Measurements from ENCODE around the gene TSPAN11.
A peak's percentile ranks its signal among the peaks of the same experiment; 100 is the strongest.

Gene TSPAN11

GRCh38 chr12:30913323-30913722, 13.2 kb upstream of the TSPAN11 start:
- DNase-seq: no peak

DNA sequence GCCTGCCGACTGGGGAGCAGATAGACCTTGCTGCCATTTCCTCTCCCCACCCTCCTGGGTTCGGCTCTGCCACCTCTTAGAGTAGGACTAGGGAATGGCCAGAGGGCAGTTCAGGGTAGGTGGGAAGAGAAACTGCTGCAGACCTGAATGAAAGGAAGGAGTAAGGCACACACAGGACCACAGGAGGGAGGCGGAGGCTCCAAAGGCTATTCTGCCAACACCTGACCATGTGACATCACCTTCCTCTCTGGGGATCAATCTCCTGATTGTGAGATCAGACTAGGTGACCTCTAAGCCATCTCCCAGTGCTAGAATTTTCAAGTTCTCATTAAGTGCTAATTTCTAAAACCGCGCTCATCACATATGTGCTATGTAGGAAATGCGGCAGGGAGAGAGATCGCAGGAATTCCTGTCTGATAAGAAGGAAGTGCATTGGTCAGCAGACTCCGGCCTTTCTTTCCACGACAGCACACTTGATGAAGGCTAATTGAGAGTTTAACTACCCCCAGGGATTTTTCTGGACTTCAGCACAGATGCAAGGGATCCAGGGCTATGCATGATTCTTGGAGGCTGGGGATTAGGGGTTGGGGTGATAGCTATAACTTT, 11.5 kb upstream of the TSPAN11 start:
- DNase-seq: no peak

DNA sequence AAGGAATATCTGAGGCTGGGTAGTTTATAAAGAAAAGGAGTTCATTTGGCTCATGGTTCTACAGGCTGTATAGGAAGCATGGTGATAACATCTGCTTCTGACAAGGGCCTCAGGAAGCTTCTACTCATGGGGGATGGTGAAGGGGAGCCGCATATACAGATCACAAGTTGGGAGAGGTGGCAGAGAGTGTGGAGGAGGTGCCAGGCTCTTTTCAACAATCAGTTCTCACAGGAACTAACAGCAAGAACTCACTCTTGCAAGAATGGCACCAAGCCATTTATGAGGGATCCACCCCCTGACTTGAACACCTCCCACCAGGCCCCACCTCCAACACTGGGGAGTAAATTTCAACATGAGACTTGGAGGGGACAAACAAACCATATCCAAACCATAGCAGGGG, 3.5 kb upstream of the TSPAN11 start:
- no peak for DNase-seq

- peak; percentile 14 for DNase-seq
Observed at GRCh38 chr12:30925607-30926242, 823 bp upstream of the TSPAN11 start.

- DNase-seq: no peak
Observed at GRCh38 chr12:30927222-30927611, 669 bp downstream of the TSPAN11 start.

- no peak for DNase-seq
Observed at GRCh38 chr12:30928356-30929244, 2.1 kb downstream of the TSPAN11 start.

DNA sequence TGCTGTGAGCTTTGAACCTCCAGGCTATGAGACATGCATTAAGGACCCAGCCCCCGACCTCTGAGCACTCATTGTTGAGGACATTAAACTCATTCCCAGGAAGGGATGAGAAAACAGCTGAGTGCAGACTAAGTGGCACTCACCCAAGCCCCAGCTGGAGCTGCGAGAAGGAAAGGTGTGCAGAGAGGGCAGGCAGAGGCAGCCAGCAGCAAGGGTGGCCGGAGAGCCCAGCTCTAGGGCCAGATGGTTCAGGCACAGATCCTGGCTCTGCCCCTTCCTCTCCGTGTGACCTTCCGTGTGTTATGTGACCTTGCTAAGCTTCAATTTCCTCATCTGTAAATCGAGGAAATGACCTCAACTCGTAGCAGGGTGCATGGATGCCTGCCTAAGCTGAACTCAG, 3.7 kb downstream of the TSPAN11 start:
- DNase-seq: no peak

- DNase-seq: no peak
Observed at GRCh38 chr12:30930641-30931040, 4.1 kb downstream of the TSPAN11 start.

DNA sequence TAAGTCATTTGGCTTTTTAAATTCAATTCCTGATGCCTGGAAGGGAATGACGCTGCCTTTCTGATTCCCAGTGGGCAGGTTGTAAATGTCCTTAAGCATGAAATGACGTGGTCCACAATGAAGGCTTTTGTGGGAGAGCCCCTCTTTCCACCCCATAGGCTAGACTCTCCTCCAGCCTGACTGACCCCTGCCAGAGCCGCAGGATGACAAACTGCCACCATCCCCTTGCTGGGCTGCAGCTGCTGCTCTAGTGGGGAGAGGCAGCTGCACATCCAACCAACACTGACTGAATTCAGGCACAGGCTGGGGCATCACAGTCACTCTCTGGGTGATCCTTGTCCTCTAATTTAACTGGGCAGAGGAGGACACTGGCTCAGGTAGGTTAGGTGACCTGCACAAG, 6.3 kb downstream of the TSPAN11 start:
- no peak for DNase-seq

- no peak for DNase-seq
Observed at GRCh38 chr12:30934811-30935210, 8.3 kb downstream of the TSPAN11 start.

DNA sequence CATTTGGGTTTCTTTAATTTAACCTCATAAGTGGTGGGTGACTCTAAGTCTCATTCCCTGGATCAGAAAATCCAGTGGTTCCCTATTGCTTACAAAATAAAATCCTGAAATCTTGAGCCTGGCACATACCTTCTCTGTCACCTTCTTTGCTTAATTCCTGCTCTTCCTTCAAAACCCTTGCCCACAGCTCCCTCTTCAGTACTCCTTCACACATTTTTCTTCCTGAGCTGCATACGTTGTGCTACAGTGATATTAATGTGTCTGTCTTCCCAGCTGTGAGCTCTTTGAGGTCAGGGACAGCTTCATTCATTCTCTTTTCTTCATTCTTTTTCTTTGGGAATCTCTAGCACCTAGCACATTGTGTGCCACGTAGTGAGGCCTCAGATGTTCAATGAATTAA, 9.5 kb downstream of the TSPAN11 start:
- DNase-seq: no peak

GRCh38 chr12:30939234-30939633, 12.7 kb downstream of the TSPAN11 start:
- DNase-seq: no peak

DNA sequence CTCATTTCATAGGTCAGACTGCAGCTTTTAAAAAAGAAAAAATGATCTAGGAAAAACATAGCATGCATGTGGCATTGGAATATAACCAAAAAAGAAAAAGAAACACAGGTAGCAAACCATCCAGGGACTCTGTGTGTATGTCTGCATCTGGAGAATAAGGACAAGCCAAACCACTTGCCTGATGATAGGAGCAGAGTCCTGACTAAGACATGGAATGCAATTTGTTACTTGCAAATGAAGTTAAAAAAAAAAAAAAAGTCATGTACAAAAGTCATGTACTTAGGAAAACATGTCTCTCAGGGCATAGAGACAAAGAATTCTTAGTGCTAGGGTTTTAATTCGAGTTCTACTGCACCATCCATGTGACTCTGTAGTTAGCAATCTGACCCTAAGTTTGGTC, 15.9 kb downstream of the TSPAN11 start:
- no peak for DNase-seq

GRCh38 chr12:30942936-30943335, 16.4 kb downstream of the TSPAN11 start:
- no peak for DNase-seq

GRCh38 chr12:30945443-30946164, 19.1 kb downstream of the TSPAN11 start:
- no peak for DNase-seq

- no peak for DNase-seq
Observed at GRCh38 chr12:30952015-30952414, 25.5 kb downstream of the TSPAN11 start.

GRCh38 chr12:30953257-30953656, 26.7 kb downstream of the TSPAN11 start:
- DNase-seq: no peak

DNA sequence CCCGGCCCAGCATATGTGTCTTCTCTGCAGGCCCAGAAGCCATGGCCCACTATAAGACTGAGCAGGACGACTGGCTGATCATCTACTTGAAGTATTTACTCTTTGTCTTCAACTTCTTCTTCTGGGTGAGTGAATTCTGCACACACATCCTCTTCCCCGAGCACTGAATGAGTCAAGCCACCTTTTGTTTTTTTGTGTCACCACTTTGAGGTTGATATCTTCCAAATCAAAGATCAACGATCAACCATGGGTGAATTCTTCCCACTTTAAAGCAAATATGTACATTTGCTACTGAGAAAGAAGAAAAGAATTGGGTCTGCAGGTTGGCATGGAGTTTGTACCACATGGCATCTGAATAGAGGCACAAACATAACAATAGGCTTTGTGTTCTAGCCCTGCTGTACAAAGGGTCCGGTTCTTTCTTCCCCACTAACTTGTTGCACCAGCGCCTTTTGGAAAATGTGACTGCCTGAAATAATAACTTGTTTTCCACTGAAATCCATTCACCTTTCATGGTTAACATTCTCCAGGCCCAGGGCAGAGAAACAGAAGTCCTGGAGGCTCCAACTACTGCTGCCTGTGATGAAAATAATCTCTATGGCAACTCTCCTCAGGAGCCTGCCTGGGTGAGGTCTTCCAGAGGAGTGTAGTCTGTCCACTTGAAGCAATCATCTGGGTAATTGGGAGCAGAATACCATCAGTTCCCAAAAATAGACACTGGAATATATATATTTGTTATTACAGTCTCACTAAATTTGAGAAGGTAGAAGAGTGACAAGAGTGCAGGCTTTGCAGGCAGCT, 27.6 kb downstream of the TSPAN11 start:
- peak; percentile 64 for DNase-seq

DNA sequence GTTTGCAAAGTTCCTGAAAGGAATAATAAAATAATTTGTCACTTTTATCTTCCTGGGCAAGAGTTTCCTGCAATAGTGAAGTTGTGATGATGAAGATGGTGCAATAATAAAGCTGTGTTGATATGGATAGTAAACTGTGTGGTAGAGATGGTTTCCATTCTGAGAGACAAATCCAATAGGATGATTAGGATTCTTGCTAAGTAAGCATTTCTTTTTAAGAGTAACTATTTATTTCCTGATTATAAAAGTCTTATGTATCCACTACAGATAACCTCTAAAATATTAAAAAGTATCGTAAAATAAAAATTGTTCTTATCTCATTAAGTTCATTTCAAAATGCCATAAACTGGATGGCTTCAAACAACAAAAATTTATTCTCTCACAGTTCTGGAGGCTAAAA, 28.7 kb downstream of the TSPAN11 start:
- no peak for DNase-seq

DNA sequence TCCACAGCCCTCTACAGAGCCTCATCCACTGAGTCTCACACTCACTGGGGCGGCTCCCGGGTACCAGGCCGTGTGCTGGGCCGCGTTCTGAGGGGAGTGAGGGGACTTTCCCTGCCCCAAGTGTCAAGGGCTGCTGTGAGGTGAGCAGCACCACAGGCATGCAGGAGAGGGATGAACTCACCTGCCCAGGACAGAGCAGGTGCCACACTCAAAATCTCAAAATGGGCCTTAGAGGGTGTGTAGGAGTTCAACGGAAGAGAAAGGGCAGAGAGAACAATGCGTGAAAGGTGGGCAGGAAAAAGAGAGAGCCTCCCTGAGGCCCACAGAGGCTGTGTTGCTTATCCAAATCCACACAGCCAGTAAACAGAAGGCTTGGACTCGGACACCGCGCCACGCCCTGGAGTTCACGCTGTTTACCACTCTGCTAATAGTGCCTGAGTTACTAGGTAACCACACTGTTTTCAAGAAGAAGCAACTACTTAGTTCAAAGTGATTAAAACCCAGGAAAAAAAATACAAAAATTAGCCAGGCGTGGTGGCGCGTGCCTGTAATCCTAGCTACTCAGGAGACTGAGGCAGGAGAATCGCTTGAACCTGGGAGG, 32.7 kb downstream of the TSPAN11 start:
- DNase-seq: no peak

GRCh38 chr12:30959778-30960177, 33.2 kb downstream of the TSPAN11 start:
- DNase-seq: no peak

- DNase-seq: no peak
Observed at GRCh38 chr12:30961030-30961429, 34.5 kb downstream of the TSPAN11 start.
